GM18508 (cell line): ENCODE measurements around the gene OR8G5.
"Not testable (repeated sequence)": the region's sequence is repeated elsewhere in the genome, so short reads cannot be mapped to it uniquely, and the experiment has no call there.

ENCODE experiments used
- ATAC-seq: cut with Tn5 transposase; IDR thresholded peaks from one replicate; pipeline ENCODE4 v1.9.1; 2021; ENCODE audit warnings: moderate number of reproducible peaks; ENCODE audit not compliant: insufficient read depth, unreplicated experiment

OR8G5 gene

GRCh38 chr11:124256076-124256475 lies at the start of gene OR8G5:
OR8G5 (plus strand) TSS chr11:124256376; CDS start chr11:124264932, 8,556 bp downstream.
- ATAC-seq: no peak

GRCh38 chr11:124207102-124207792 lies 48.9 kb upstream of the OR8G5 start:
- no peak for ATAC-seq

GRCh38 chr11:124209824-124210357 lies 46.3 kb upstream of the OR8G5 start:
- ATAC-seq: no peak

GRCh38 chr11:124210421-124210820 lies 45.8 kb upstream of the OR8G5 start:
- no peak for ATAC-seq

- no peak for ATAC-seq
Measured at GRCh38 chr11:124211321-124211720, 44.9 kb upstream of the OR8G5 start.

GRCh38 chr11:124214027-124214426 lies 42.1 kb upstream of the OR8G5 start:
- no peak for ATAC-seq

GRCh38 chr11:124219126-124219525 lies 37.0 kb upstream of the OR8G5 start:
- ATAC-seq: no peak

- ATAC-seq: no peak
Measured at GRCh38 chr11:124222407-124222806, 33.8 kb upstream of the OR8G5 start.

- ATAC-seq: not testable (repeated sequence)
Measured at GRCh38 chr11:124224618-124225423, 31.4 kb upstream of the OR8G5 start.

- ATAC-seq: no peak
Measured at GRCh38 chr11:124225471-124225870, 30.7 kb upstream of the OR8G5 start.

- ATAC-seq: no peak
Measured at GRCh38 chr11:124233376-124233775, 22.8 kb upstream of the OR8G5 start.

- ATAC-seq: no peak
Measured at GRCh38 chr11:124238512-124238911, 17.7 kb upstream of the OR8G5 start.

- no peak for ATAC-seq
Measured at GRCh38 chr11:124240621-124241397, 15.4 kb upstream of the OR8G5 start, which contains the start of gene OR8G1. OR8G1 (plus strand) TSS chr11:124241095; CDS start chr11:124249676, 8,581 bp downstream.

- ATAC-seq: not testable (repeated sequence)
Measured at GRCh38 chr11:124249869-124250268, 6.3 kb upstream of the OR8G5 start.

GRCh38 chr11:124265041-124265440 lies 8.9 kb downstream of the OR8G5 start:
- ATAC-seq: not testable (repeated sequence)

GRCh38 chr11:124270886-124271285 lies 14.7 kb downstream of the OR8G5 start:
- not testable (repeated sequence) for ATAC-seq

- ATAC-seq: no peak
Measured at GRCh38 chr11:124274000-124274399, 17.8 kb downstream of the OR8G5 start.

GRCh38 chr11:124276081-124276480 lies 19.9 kb downstream of the OR8G5 start:
- no peak for ATAC-seq

GRCh38 chr11:124277207-124277606 lies 21.0 kb downstream of the OR8G5 start:
- ATAC-seq: no peak

- no peak for ATAC-seq
Measured at GRCh38 chr11:124277804-124278203, 21.6 kb downstream of the OR8G5 start.
